ENCODE results near the gene FGR. TPM values are rescaled to one million over a fixed set of nuclear protein-coding genes. Genes with fewer than 3 reads are reported as not detected.

FGR gene
- total RNA-seq, 1 experiment from 2014 or later: not detected

DNA sequence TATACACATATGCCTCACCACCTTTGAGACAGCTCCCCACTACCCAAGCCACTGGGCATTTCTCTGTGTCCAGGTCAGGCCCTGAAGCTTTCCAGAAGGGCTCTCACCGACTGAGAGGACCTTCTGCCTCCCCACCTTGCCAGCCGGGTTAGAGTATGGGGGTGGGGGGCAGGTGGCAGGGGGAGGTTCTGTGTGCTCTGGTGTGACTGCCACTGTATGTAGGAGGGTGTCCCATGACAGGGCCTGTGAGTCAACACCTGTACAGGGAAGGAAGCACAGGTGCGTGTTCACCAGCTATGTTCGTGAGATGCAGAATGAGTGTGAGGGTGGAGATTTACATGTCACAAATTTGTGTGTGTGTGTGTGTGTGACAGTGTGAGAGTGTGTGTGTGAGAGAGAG, 38.0 kb downstream of the FGR start:
- Histone ChIP-seq H3K4me1 (replicated peaks; ENCODE audit: insufficient read depth) (peaks cover 8% of the 10 kb centered on the region), H3K9me3 (ENCODE audit: insufficient read depth, low read depth) (no peaks in the 10 kb centered on the region), H3K27ac (no peak overlapping the region), H3K79me2 (ENCODE audit: low read depth) (peaks cover 28% of the 10 kb centered on the region), H3K36me3 (ENCODE audit: low read depth) (no peaks in the 10 kb centered on the region), H4K20me1 (ENCODE audit: insufficient read depth) (peaks cover 12% of the 10 kb centered on the region), H3F3A (ENCODE audit: insufficient read depth, low read depth) (peaks cover 3% of the 10 kb centered on the region; the same call in 1 of the 2 replicates), H3K4me3 (no peak overlapping the region), H3K9me2 (ENCODE audit: insufficient read depth) (no peaks in the 10 kb centered on the region), H3K27me3 (ENCODE audit: insufficient read depth, low read depth) (no peaks in the 10 kb centered on the region), H2AFZ (no peak overlapping the region), H3K4me2 (no peak overlapping the region)
- no TSS peak for BruUV-seq (replicated peaks)
- no peak for TF ChIP-seq EZH2 (IDR thresholded peaks at IDR 0.05; ENCODE audit: low read depth)
- TF ChIP-seq, protein P1, sequence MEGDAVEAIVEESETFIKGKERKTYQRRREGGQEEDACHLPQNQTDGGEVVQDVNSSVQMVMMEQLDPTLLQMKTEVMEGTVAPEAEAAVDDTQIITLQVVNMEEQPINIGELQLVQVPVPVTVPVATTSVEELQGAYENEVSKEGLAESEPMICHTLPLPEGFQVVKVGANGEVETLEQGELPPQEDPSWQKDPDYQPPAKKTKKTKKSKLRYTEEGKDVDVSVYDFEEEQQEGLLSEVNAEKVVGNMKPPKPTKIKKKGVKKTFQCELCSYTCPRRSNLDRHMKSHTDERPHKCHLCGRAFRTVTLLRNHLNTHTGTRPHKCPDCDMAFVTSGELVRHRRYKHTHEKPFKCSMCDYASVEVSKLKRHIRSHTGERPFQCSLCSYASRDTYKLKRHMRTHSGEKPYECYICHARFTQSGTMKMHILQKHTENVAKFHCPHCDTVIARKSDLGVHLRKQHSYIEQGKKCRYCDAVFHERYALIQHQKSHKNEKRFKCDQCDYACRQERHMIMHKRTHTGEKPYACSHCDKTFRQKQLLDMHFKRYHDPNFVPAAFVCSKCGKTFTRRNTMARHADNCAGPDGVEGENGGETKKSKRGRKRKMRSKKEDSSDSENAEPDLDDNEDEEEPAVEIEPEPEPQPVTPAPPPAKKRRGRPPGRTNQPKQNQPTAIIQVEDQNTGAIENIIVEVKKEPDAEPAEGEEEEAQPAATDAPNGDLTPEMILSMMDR (conservative IDR thresholded peaks at IDR 0.05): no peak
- no peak for DNase-seq
- POLR2A ChIA-PET (ENCODE audit: unreplicated experiment): no interaction called here
- CTCF ChIA-PET: no interaction called here
- intact Hi-C loops (cut with micrococcal nuclease; ENCODE audit: unreplicated experiment): no loop called here

DNA sequence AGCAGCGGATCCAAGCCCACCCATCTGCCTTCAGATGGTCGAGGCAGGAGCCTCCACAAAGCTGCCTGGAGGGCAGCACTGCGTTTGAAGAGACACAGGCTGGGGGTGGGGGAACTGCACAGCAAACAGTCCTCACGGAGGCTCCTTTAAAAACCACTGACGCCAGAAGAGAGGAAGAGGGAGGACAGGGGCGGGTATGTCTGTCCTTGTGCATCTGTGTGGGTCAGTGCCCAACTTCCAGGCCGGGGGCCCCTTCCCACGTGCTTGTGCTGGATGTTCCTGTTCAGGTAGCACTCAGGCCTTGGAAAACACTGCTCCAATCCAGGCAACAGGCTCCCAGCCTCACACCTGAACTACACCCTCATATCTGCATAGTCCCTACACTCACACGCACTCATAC, 38.7 kb downstream of the FGR start:
- POLR2A ChIA-PET (ENCODE audit: unreplicated experiment): no interaction called here
- no peak overlapping the region for H3K4me3 ChIP-seq
- H3K4me2 ChIP-seq: no peak overlapping the region
- peaks cover 5% of the 10 kb centered on the region for H3K4me1 ChIP-seq (replicated peaks; ENCODE audit: insufficient read depth)
- no TSS peak for BruUV-seq (replicated peaks)
- no peak overlapping the region for H2AFZ ChIP-seq
- H3K79me2 ChIP-seq (ENCODE audit: low read depth): peaks cover 21% of the 10 kb centered on the region
- H4K20me1 ChIP-seq (ENCODE audit: insufficient read depth): peaks cover 12% of the 10 kb centered on the region
- H3K9me3 ChIP-seq (ENCODE audit: insufficient read depth, low read depth): no peaks in the 10 kb centered on the region
- H3K27me3 ChIP-seq (ENCODE audit: insufficient read depth, low read depth): no peaks in the 10 kb centered on the region
- no peaks in the 10 kb centered on the region for H3K9me2 ChIP-seq (ENCODE audit: insufficient read depth)
- CTCF ChIA-PET: no interaction called here
- no peaks in the 10 kb centered on the region for H3F3A ChIP-seq (ENCODE audit: insufficient read depth, low read depth)
- DNase-seq: no peak
- intact Hi-C loops (cut with micrococcal nuclease; ENCODE audit: unreplicated experiment): no loop called here
- H3K36me3 ChIP-seq (ENCODE audit: low read depth): no peaks in the 10 kb centered on the region
- H3K27ac ChIP-seq: no peak overlapping the region
- TF ChIP-seq, protein P1 (conservative IDR thresholded peaks at IDR 0.05): no peak
- TF ChIP-seq EZH2 (IDR thresholded peaks at IDR 0.05; ENCODE audit: low read depth): no peak

DNA sequence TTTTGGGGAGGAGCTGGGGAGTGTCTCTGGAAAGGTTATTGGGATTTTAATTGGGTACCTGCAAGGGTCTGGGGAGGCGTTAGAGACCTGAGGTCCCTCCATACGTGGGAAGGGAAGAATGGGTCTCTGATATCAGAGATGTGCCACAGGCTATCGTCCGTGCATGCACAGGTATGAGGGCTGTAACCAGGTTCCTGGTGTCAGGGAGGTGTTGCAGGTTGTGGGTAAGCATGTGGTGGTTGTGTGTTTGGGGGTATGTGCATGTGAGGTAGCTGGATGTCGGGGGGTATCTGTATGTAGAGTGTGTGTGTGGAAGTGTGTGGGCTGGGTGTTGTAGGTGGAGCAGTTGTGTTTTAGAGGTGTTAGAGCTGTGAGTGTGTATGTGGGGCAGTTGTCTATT, 39.4 kb downstream of the FGR start:
- no peaks in the 10 kb centered on the region for H3K27me3 ChIP-seq (ENCODE audit: insufficient read depth, low read depth)
- no peaks in the 10 kb centered on the region for H3F3A ChIP-seq (ENCODE audit: insufficient read depth, low read depth)
- no peaks in the 10 kb centered on the region for H3K9me2 ChIP-seq (ENCODE audit: insufficient read depth)
- H3K36me3 ChIP-seq (ENCODE audit: low read depth): no peaks in the 10 kb centered on the region
- peaks cover 11% of the 10 kb centered on the region for H3K4me1 ChIP-seq (replicated peaks; ENCODE audit: insufficient read depth)
- no peak overlapping the region for H3K4me2 ChIP-seq
- H3K27ac ChIP-seq: no peak overlapping the region
- no peak overlapping the region for H2AFZ ChIP-seq
- BruUV-seq (replicated peaks): no TSS peak
- no peak for DNase-seq
- TF ChIP-seq, protein P1 (conservative IDR thresholded peaks at IDR 0.05): no peak
- no peak for TF ChIP-seq EZH2 (IDR thresholded peaks at IDR 0.05; ENCODE audit: low read depth)
- H3K9me3 ChIP-seq (ENCODE audit: insufficient read depth, low read depth): no peaks in the 10 kb centered on the region
- ChIA-PET POLR2A (ENCODE audit: unreplicated experiment) (interaction anchor here (0.6 to 1.4 kb wide), 2 partner anchors 27 to 38 kb away, joined by 8 to 24 read pairs; no protein-coding TSS in a partner anchor), CTCF (interaction anchor here (0.8 to 1.1 kb wide), 2 partner anchors 11 to 38 kb away, joined by 6 to 20 read pairs; no protein-coding TSS in a partner anchor)
- no peak overlapping the region for H3K4me3 ChIP-seq
- H3K79me2 ChIP-seq (ENCODE audit: low read depth): peaks cover 14% of the 10 kb centered on the region
- peaks cover 13% of the 10 kb centered on the region; the same call in 1 of the 2 replicates for H4K20me1 ChIP-seq (ENCODE audit: insufficient read depth)
- intact Hi-C loops (cut with micrococcal nuclease; ENCODE audit: unreplicated experiment): no loop called here

Data from PC-9 (cell line).